GM12878 (cell line): Measurements from ENCODE around the gene GINM1. TPM values are rescaled to one million over a fixed set of nuclear protein-coding genes. Genes with fewer than 3 reads are reported as not detected.

Experiments used
- BRCA1 ChIP-seq: IDR thresholded peaks from 2 replicates; pipeline ENCODE4 v1.6.1; 2011; ENCODE audit warnings: low read depth, low read length, improper control_type of control experiment
- CBX3 ChIP-seq: fragments of 200-600 bp; sonication (generic); IDR thresholded peaks from 2 replicates; pipeline ENCODE4 v1.6.1; 2016; ENCODE audit warnings: low read depth, borderline replicate concordance
- EED ChIP-seq: sonication (generic); IDR thresholded peaks from 2 replicates; pipeline ENCODE4 v1.6.1; 2016; ENCODE audit warnings: antibody characterized with exemption, low read depth
- KLF5 ChIP-seq: fragments of 450-650 bp; IDR thresholded peaks from 2 replicates; pipeline ENCODE4 v1.6.1; 2014; ENCODE audit warnings: mild to moderate bottlenecking; ENCODE audit not compliant: partially characterized antibody
- MAX ChIP-seq: IDR thresholded peaks from 2 replicates; pipeline ENCODE4 v1.6.1; 2012; ENCODE audit warnings: low read depth, low read length, improper control_type of control experiment
- PRDM15 ChIP-seq: fragments of 450-650 bp; formaldehyde crosslinking; IDR thresholded peaks from 2 replicates; pipeline ENCODE4 v1.4.0; 2020; ENCODE audit warnings: mild to moderate bottlenecking, moderate library complexity
- REST ChIP-seq: IDR thresholded peaks from 2 replicates; pipeline ENCODE4 v1.6.1; 2012; ENCODE audit warnings: mild to moderate bottlenecking, low read depth, low read length
- SIX5 ChIP-seq: IDR thresholded peaks from 2 replicates; pipeline ENCODE4 v1.6.1; 2011; ENCODE audit warnings: mild to moderate bottlenecking, low read depth, low read length, moderate library complexity; ENCODE audit not compliant: severe bottlenecking
- SMAD1 ChIP-seq: fragments of 450-650 bp; IDR thresholded peaks from 2 replicates; pipeline ENCODE4 v1.6.1; 2018; ENCODE audit warnings: mild to moderate bottlenecking, low read depth; ENCODE audit not compliant: partially characterized antibody
- SUPT20H ChIP-seq: IDR thresholded peaks from 2 replicates; pipeline ENCODE4 v1.6.1; 2011; ENCODE audit warnings: low read depth, mild to moderate bottlenecking, low read length, moderate library complexity, borderline replicate concordance; ENCODE audit not compliant: control insufficient read depth
- polyA plus RNA-seq, 11 experiments: library from polyadenylated mRNA; depleted of rRNA in 4 of 11; unstranded in 6 of 11; stranded (reverse) in 5 of 11; fragments of >200 nt; fragmentation: Nextera tagmentation in 4 of 11; fragmentation: Illumina TruSeq in 1 of 11; extraction: Ambion mirVana in 4 of 11; extraction: Trizol in 1 of 11; gene quantifications; 1 replicate in 1 of 11; 2 replicates in 10 of 11; pipeline versions ENCODE4 v1.2.1 to v1.2.3, GENCODE V29; 2011 to 2016; ENCODE audit warnings: inconsistent platforms in 2 of 11, missing spikeins in 2 of 11, low read depth in 1 of 11
- total RNA-seq, 4 experiments: library from RNA; depleted of rRNA in 3 of 4; stranded (reverse); fragments of >200 nt in 3 of 4; fragmentation: Illumina TruSeq in 1 of 4; extraction: Trizol in 1 of 4; gene quantifications; 2 replicates each; pipeline versions ENCODE4 v1.2.1 to v1.2.3, GENCODE V29; 2013 to 2021

The GINM1 gene
- total and polyA plus RNA-seq, 10 of the 15 experiments (the other 5 are each of a cell fraction or from before 2014, with no cell fraction given): 10.6 to 38.1 (median 30.8) TPM

GRCh38 chr6:149567945-149568585, 1.9 kb downstream of the GINM1 start (continued):
- TF ChIP-seq PRDM15 (CRISPR knock-in tag) (no peak), SMAD1 (no peak), KLF5 (no peak), BRCA1 (no peak), CBX3 (no peak), REST (no peak), SUPT20H (no peak), MAX (no peak), SIX5 (no peak), EED (peak; percentile 56; the same call in 1 of the 2 replicates)
